ENCODE measurements around the gene ROBO1. TPM values are rescaled to one million over a fixed set of nuclear protein-coding genes. Genes with fewer than 3 reads are reported as not detected.

Gene ROBO1
- total and polyA plus RNA-seq, 12 donors, result 6.4 to 144 (median 43.9) TPM

DNA sequence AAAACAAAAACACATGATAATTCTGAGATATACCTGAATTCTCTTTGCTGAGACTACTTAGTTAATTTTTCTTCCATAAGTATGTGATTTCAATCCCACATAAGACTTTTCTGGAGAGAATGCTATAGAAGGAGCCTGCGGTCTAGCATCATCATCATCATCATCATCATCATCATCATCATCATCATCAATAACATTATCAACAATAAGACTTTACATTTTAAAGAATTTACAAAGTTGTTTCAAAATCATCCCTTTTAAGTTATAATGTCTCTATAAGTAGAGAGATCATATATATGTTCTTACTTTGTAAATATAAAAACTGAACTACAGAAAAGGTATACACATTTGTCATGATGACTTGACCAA, 965.3 kb downstream of the ROBO1 start:
- Histone ChIP-seq H3K9me3 (replicated peaks in 1 of 3) (no peaks in the 10 kb centered on the region), H3K27me3 (no peaks in the 10 kb centered on the region), H3K4me3 (no peak overlapping the region), H3K36me3 (replicated peaks in 1 of 2) (no peaks in the 10 kb centered on the region), H3K4me1 (replicated peaks in 1 of 2) (no peaks in the 10 kb centered on the region), H3K27ac (no peak overlapping the region)
- TF ChIP-seq, protein P1, sequence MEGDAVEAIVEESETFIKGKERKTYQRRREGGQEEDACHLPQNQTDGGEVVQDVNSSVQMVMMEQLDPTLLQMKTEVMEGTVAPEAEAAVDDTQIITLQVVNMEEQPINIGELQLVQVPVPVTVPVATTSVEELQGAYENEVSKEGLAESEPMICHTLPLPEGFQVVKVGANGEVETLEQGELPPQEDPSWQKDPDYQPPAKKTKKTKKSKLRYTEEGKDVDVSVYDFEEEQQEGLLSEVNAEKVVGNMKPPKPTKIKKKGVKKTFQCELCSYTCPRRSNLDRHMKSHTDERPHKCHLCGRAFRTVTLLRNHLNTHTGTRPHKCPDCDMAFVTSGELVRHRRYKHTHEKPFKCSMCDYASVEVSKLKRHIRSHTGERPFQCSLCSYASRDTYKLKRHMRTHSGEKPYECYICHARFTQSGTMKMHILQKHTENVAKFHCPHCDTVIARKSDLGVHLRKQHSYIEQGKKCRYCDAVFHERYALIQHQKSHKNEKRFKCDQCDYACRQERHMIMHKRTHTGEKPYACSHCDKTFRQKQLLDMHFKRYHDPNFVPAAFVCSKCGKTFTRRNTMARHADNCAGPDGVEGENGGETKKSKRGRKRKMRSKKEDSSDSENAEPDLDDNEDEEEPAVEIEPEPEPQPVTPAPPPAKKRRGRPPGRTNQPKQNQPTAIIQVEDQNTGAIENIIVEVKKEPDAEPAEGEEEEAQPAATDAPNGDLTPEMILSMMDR (IDR thresholded peaks at IDR 0.05), result no peak
- TF ChIP-seq POLR2A (IDR thresholded peaks at IDR 0.05), result no peak
- DNase-seq, result no peak
- intact Hi-C loops (cut with DNase I), result no loop called here
- WGBS, 4 donors, result 44 to 100% (median 93%) methylated on average over 1 of the region's 1 CpG

DNA sequence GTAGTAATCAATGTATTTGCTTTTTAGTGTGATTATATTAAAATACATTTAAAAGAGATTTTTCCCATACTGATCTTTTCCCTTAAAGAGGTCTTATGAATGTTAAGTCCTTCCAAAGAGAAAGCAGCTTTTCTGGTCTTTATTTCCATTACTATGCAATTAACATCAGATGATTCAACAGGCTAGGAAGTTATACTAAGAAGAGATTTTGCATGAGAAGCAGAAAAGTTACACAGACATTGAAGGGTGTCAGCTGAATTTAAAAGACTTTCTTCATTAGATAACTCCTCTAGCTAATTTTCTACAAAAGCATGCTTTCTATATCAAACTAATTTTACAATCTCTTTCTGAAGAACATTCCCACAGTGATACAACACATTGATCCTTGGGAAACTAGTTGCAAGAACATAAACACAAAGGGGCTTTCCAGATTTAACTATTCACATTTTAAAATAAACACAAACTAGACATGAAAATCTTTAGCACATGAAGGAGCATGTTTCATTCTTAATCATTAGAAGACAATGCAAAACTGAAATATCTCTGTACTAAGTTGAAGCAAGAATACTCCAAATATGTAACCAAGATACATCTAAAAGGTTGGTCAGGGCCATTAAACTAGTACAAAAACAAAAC, 965.8 kb downstream of the ROBO1 start:
- intact Hi-C loops (cut with DNase I), result no loop called here
- H3K4me3 ChIP-seq, result no peak overlapping the region
- no peaks in the 10 kb centered on the region for H3K9me3 ChIP-seq (replicated peaks in 1 of 3)
- peaks cover under 1% of the 10 kb centered on the region in 2 donors for H3K4me1 ChIP-seq (replicated peaks in 1 of 2)
- H3K36me3 ChIP-seq (replicated peaks in 1 of 2), result no peaks in the 10 kb centered on the region
- H3K27ac ChIP-seq, result no peak overlapping the region
- no peaks in the 10 kb centered on the region for H3K27me3 ChIP-seq
- no peak for DNase-seq
- TF ChIP-seq POLR2A (IDR thresholded peaks at IDR 0.05), result no peak
- TF ChIP-seq, protein P1 (IDR thresholded peaks at IDR 0.05), result no peak

DNA sequence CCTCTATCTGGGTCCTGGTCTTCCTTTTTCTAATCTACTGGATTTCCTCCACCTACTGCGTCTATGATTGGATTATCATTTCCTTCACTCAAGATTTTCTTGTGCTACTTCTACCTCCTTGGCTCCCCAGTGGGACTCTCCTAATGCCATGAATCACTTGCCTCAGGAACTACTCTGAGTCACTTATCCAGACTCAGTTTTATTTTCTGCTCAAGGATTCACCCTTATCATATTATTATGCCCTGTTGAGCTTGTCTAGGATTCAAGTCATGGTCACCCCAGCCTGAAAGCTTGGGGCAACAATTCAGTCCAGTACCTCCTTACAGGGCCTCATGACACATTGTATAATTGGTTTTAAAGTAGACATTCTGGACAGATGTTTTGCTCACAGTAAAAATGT, 968.1 kb downstream of the ROBO1 start:
- no peak for DNase-seq
- Histone ChIP-seq H3K36me3 (replicated peaks in 1 of 2) (no peaks in the 10 kb centered on the region), H3K4me3 (no peak overlapping the region), H3K4me1 (replicated peaks in 1 of 2) (peaks cover 7% of the 10 kb centered on the region in 2 donors), H3K27ac (no peak overlapping the region), H3K27me3 (no peaks in the 10 kb centered on the region), H3K9me3 (replicated peaks in 1 of 3) (no peaks in the 10 kb centered on the region)
- TF ChIP-seq, protein P1 (IDR thresholded peaks at IDR 0.05), result no peak
- TF ChIP-seq POLR2A (IDR thresholded peaks at IDR 0.05), result no peak
- 95 to 100% (median 100%) methylated on average over 1 of the region's 1 CpG for WGBS, 4 donors
- intact Hi-C loops (cut with DNase I), result no loop called here

DNA sequence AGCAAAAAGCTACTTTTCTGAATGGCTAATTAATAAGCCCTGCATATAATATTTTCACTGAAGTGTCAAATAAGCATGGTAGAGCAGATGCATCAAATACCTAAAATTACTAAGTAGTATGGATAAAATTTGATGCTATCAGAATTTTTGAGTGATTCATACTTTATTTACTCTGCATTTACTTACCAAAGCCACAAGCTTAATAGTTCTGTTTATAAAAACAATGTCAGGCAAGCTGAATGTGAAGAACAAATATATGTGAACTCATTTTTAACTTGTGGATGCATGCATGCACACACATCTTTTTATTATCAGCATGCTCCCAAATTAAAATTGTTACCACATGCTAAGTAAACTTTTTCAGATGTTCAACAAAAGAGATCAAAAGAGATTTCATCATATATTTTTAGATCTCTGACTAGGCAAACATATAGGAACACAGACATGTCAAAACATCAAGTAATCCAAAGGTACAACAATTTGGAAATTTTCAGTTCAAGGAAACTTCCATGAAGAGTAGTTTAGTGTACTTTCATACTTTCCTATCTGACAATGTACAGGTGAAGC, 969.4 kb downstream of the ROBO1 start:
- Histone ChIP-seq H3K27ac (no peak overlapping the region), H3K36me3 (replicated peaks in 1 of 2) (no peaks in the 10 kb centered on the region), H3K27me3 (no peaks in the 10 kb centered on the region), H3K9me3 (replicated peaks in 1 of 3) (no peaks in the 10 kb centered on the region), H3K4me3 (no peak overlapping the region), H3K4me1 (replicated peaks in 1 of 2) (peaks cover 7% of the 10 kb centered on the region in 2 donors)
- TF ChIP-seq, protein P1 (IDR thresholded peaks at IDR 0.05), result no peak
- no peak for TF ChIP-seq POLR2A (IDR thresholded peaks at IDR 0.05)
- intact Hi-C loops (cut with DNase I), result no loop called here
- no peak for DNase-seq
